Chondrocyte (in vitro differentiated cells): ENCODE measurements around the gene DLX2. TPM values are rescaled to one million over a fixed set of nuclear protein-coding genes. Genes with fewer than 3 reads are reported as not detected.
"Not testable (repeated sequence)": the region's sequence is repeated elsewhere in the genome, so short reads cannot be mapped to it uniquely, and the experiment has no call there.

Experiments used
- DNase-seq: peaks from one replicate; pipeline ENCODE4 v3.0.0; 2021; ENCODE audit warnings: mixed read lengths, low spot score
- H3K27ac Mint-ChIP-seq: one replicate; pipeline ENCODE4 v1.8.0; 2021; ENCODE audit warnings: mild to moderate bottlenecking, moderate library complexity, mixed read lengths; ENCODE audit not compliant: unreplicated experiment
- H3K27me3 Mint-ChIP-seq: 2 replicates; pipeline ENCODE4 v1.8.0; 2021; ENCODE audit warnings: low read depth, mixed read lengths
- H3K36me3 Mint-ChIP-seq: 2 replicates; pipeline ENCODE4 v1.8.0; 2021; ENCODE audit warnings: low read depth, mixed read lengths
- H3K4me1 Mint-ChIP-seq: 2 replicates; pipeline ENCODE4 v1.8.0; 2021; ENCODE audit warnings: low read depth, mild to moderate bottlenecking, mixed read lengths
- H3K4me3 Mint-ChIP-seq: one replicate; pipeline ENCODE4 v1.8.0; 2021; ENCODE audit warnings: mild to moderate bottlenecking, moderate library complexity, mixed read lengths; ENCODE audit not compliant: unreplicated experiment
- H3K9me3 Mint-ChIP-seq: 2 replicates; pipeline ENCODE4 v1.8.0; 2021; ENCODE audit warnings: low read depth, mixed read lengths
- CTCF ChIP-seq: fragments of 200-600 bp; sonication (generic); IDR thresholded peaks from 2 replicates; pipeline ENCODE4 v1.5.0; 2021; ENCODE audit warnings: antibody characterized with exemption, mild to moderate bottlenecking, moderate library complexity
- total RNA-seq: library from RNA; stranded (reverse); gene quantifications from 3 replicates; pipeline ENCODE4 v1.2.1, GENCODE V29; 2021

Gene DLX2
- total RNA-seq, 1 donor from 2014 or later, result 5.7 TPM

GRCh38 chr2:172062402-172063004 lies 40.2 kb downstream of the DLX2 start:
- Mint-ChIP-seq H3K36me3 (peaks cover 2% of the 10 kb centered on the region), H3K27ac (no peak overlapping the region), H3K9me3 (no peaks in the 10 kb centered on the region), H3K4me1 (no peaks in the 10 kb centered on the region), H3K27me3 (peaks cover 2% of the 10 kb centered on the region), H3K4me3 (no peak overlapping the region)
- no peak for TF ChIP-seq CTCF
- DNase-seq, result no peak

GRCh38 chr2:172060118-172060517 lies 42.6 kb downstream of the DLX2 start:
- H3K27me3 Mint-ChIP-seq, H3K36me3 Mint-ChIP-seq, H3K27ac Mint-ChIP-seq, DNase-seq, H3K4me1 Mint-ChIP-seq, H3K9me3 Mint-ChIP-seq, H3K4me3 Mint-ChIP-seq: not testable (repeated sequence)

GRCh38 chr2:172058660-172059059 lies 44.0 kb downstream of the DLX2 start:
- Mint-ChIP-seq H3K27me3 (peaks cover 2% of the 10 kb centered on the region), H3K4me3 (no peak overlapping the region), H3K36me3 (no peaks in the 10 kb centered on the region), H3K9me3 (no peaks in the 10 kb centered on the region), H3K27ac (no peak overlapping the region), H3K4me1 (peaks cover 2% of the 10 kb centered on the region)
- no peak for DNase-seq
- no peak for TF ChIP-seq CTCF

GRCh38 chr2:172056293-172056692 lies 46.4 kb downstream of the DLX2 start:
- no peaks in the 10 kb centered on the region for H3K9me3 Mint-ChIP-seq
- no peak overlapping the region for H3K4me3 Mint-ChIP-seq
- H3K27me3 Mint-ChIP-seq, result no peaks in the 10 kb centered on the region
- peaks cover 23% of the 10 kb centered on the region for H3K4me1 Mint-ChIP-seq
- TF ChIP-seq CTCF, result no peak
- no peaks in the 10 kb centered on the region for H3K36me3 Mint-ChIP-seq
- no peak for DNase-seq
- H3K27ac Mint-ChIP-seq, result no peak overlapping the region

- H3K27ac Mint-ChIP-seq, result no peak overlapping the region
- H3K9me3 Mint-ChIP-seq, result no peaks in the 10 kb centered on the region
- H3K36me3 Mint-ChIP-seq, result no peaks in the 10 kb centered on the region
- TF ChIP-seq CTCF, result no peak
- H3K4me3 Mint-ChIP-seq, result no peak overlapping the region
- no peaks in the 10 kb centered on the region for H3K27me3 Mint-ChIP-seq
- peaks cover 34% of the 10 kb centered on the region for H3K4me1 Mint-ChIP-seq
- DNase-seq, result no peak
Measured at GRCh38 chr2:172053486-172053885, 49.2 kb downstream of the DLX2 start.
